Glutamatergic neuron (in vitro differentiated cells): ENCODE data around the gene FUT3. TPM values are rescaled to one million over a fixed set of nuclear protein-coding genes. Genes with fewer than 3 reads are reported as not detected.

Experiments used
- DNase-seq: peaks from one replicate; pipeline ENCODE4 v3.0.0; 2022
- H3K27ac Mint-ChIP-seq: one replicate; pipeline ENCODE4 v1.8.0; 2020; ENCODE audit warnings: mild to moderate bottlenecking, mixed read lengths, inconsistent platforms; ENCODE audit not compliant: unreplicated experiment
- H3K27me3 Mint-ChIP-seq: one replicate; pipeline ENCODE4 v1.8.0; 2020; ENCODE audit warnings: mild to moderate bottlenecking, moderate library complexity, mixed read lengths, inconsistent platforms; ENCODE audit not compliant: unreplicated experiment
- H3K36me3 Mint-ChIP-seq: one replicate; pipeline ENCODE4 v1.8.0; 2020; ENCODE audit warnings: mild to moderate bottlenecking, mixed read lengths, inconsistent platforms; ENCODE audit not compliant: unreplicated experiment
- H3K4me1 Mint-ChIP-seq: one replicate; pipeline ENCODE4 v1.8.0; 2020; ENCODE audit warnings: mild to moderate bottlenecking, low read depth, mixed read lengths, inconsistent platforms; ENCODE audit not compliant: unreplicated experiment
- H3K4me3 Mint-ChIP-seq: one replicate; pipeline ENCODE4 v1.8.0; 2020; ENCODE audit warnings: mild to moderate bottlenecking, mixed read lengths, inconsistent platforms; ENCODE audit not compliant: unreplicated experiment
- H3K9me3 Mint-ChIP-seq: one replicate; pipeline ENCODE4 v1.8.0; 2020; ENCODE audit warnings: mild to moderate bottlenecking, moderate library complexity, mixed read lengths, inconsistent platforms; ENCODE audit not compliant: unreplicated experiment
- total RNA-seq: library from RNA; stranded (reverse); fragmentation: NEBNext Ultra II Directional; extraction: Animal tissue kit (Norgen Biotek cat#: 25700); gene quantifications from one replicate; pipeline ENCODE4 v1.2.1, GENCODE V29; 2021; ENCODE audit not compliant: unreplicated experiment
- TF ChIP-seq, protein P1 (sequence below): fragments of 200-600 bp; sonication (generic); IDR thresholded peaks from one replicate; pipeline ENCODE4 v1.5.0; 2021; ENCODE audit not compliant: partially characterized antibody, unreplicated experiment

FUT3 gene
- total RNA-seq, 1 donor from 2014 or later, result not detected

DNA sequence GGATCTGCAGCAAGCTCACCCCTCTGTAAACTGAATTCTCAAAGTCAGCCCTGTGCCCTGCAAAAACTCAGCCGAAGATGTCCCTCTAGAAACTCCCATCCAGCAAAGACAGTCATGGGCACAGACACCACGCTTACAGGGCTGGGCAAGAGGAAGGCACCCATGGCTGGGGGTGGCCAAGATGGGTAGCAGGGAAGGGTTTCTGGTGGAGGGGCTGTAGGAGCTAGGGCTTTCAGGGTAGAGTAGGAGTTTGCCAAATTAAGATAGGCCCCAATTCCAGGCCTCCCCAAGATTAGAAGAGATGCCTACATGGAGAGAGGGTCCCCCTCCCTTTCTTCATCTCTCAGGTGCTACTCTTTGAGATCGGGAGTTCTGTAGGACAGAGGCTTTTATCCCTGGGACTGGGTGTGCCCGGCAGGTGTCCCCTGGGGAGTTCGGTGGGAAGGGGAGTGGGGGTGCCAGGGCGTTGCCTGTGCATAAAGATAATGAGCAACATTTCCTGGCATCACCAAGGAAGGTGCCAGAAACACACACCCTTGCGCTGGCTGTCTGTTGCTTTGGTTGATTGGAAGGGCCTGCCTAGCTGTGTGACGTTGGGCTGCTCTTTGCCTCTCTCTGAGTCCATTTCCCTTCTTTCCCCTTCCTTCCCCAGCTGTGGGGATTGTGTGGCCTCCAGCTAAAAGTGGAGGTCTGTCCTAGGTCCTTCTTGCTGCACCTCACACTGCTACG lies 37.0 kb downstream of the FUT3 start:
- H3K36me3 Mint-ChIP-seq, result no peaks in the 10 kb centered on the region
- H3K9me3 Mint-ChIP-seq, result peaks cover 3% of the 10 kb centered on the region
- H3K4me3 Mint-ChIP-seq, result no peak overlapping the region
- H3K27ac Mint-ChIP-seq, result no peak overlapping the region
- TF ChIP-seq, protein P1, sequence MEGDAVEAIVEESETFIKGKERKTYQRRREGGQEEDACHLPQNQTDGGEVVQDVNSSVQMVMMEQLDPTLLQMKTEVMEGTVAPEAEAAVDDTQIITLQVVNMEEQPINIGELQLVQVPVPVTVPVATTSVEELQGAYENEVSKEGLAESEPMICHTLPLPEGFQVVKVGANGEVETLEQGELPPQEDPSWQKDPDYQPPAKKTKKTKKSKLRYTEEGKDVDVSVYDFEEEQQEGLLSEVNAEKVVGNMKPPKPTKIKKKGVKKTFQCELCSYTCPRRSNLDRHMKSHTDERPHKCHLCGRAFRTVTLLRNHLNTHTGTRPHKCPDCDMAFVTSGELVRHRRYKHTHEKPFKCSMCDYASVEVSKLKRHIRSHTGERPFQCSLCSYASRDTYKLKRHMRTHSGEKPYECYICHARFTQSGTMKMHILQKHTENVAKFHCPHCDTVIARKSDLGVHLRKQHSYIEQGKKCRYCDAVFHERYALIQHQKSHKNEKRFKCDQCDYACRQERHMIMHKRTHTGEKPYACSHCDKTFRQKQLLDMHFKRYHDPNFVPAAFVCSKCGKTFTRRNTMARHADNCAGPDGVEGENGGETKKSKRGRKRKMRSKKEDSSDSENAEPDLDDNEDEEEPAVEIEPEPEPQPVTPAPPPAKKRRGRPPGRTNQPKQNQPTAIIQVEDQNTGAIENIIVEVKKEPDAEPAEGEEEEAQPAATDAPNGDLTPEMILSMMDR, result no peak
- H3K27me3 Mint-ChIP-seq, result peaks cover 3% of the 10 kb centered on the region
- no peak for DNase-seq
- H3K4me1 Mint-ChIP-seq, result peaks cover 3% of the 10 kb centered on the region

DNA sequence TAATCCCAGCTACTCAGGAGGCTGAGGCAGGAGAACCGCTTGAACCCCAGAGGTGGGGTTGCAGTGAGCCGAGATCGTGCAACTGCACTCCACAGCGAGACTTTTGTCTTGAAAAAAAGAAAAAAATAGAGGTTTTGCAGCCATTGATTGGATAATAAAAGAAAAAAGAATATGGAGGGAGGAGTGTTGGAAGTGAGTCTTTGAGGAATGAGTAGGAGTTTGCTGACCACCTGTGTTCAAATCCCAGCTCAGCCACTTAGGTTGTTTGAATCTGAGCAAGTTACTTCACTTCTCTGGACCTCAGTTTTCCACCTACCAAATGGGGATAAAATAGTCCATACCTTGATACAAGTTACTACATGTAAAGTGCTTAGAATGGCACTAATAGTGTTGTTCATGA lies 40.1 kb downstream of the FUT3 start:
- H3K27me3 Mint-ChIP-seq, result peaks cover 7% of the 10 kb centered on the region
- no peak overlapping the region for H3K4me3 Mint-ChIP-seq
- DNase-seq, result no peak
- H3K36me3 Mint-ChIP-seq, result no peaks in the 10 kb centered on the region
- H3K4me1 Mint-ChIP-seq, result peaks cover 3% of the 10 kb centered on the region
- peaks cover 3% of the 10 kb centered on the region for H3K9me3 Mint-ChIP-seq
- TF ChIP-seq, protein P1, result no peak
- no peak overlapping the region for H3K27ac Mint-ChIP-seq

DNA sequence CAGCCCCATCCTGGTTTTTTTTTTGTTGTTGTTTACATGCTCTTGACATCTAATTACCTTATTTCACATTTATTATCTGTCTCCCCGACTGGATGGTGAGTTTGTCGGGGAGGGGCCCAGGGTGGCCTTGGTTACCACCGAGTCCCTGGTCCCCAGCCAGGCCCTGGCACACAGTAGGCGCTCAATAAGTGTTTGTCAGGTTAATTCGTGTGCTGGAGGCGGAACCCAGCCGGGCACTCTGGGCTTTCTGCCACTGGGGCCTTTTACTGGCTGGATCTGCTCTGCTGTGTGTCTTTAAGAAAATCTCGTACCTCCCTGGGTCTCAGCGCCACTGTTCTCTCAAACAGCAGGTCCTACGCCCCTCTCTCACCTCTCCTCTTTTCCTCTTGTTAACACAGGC lies 41.8 kb downstream of the FUT3 start:
- no peak overlapping the region for H3K4me3 Mint-ChIP-seq
- H3K36me3 Mint-ChIP-seq, result no peaks in the 10 kb centered on the region
- H3K27me3 Mint-ChIP-seq, result peaks cover 9% of the 10 kb centered on the region
- TF ChIP-seq, protein P1, result no peak
- H3K4me1 Mint-ChIP-seq, result no peaks in the 10 kb centered on the region
- DNase-seq, result no peak
- H3K9me3 Mint-ChIP-seq, result peaks cover 3% of the 10 kb centered on the region
- no peak overlapping the region for H3K27ac Mint-ChIP-seq

DNA sequence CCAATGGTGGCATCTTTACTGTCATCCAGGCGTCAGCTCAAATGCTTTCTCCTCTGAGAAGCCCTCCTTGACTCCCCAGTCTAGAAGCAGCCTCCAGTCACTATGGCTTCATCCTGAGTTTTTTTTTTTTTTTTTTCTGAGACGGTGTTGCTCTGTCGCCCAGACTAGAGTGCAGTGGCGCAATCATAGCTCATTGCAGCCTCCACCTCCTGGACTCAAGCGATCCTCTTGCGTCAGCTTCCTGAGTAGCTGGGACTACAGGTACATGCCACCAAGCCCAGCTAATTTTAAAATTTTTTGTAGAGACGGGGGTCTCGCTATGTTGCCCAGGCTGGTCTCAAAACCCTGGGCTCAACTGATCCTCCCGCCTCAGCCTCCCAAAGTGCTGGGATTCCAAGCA lies 42.2 kb downstream of the FUT3 start:
- TF ChIP-seq, protein P1, result no peak
- Mint-ChIP-seq H3K4me1 (no peaks in the 10 kb centered on the region), H3K9me3 (peaks cover 3% of the 10 kb centered on the region), H3K4me3 (no peak overlapping the region), H3K27ac (no peak overlapping the region), H3K36me3 (no peaks in the 10 kb centered on the region), H3K27me3 (peaks cover 12% of the 10 kb centered on the region)
- no peak for DNase-seq

DNA sequence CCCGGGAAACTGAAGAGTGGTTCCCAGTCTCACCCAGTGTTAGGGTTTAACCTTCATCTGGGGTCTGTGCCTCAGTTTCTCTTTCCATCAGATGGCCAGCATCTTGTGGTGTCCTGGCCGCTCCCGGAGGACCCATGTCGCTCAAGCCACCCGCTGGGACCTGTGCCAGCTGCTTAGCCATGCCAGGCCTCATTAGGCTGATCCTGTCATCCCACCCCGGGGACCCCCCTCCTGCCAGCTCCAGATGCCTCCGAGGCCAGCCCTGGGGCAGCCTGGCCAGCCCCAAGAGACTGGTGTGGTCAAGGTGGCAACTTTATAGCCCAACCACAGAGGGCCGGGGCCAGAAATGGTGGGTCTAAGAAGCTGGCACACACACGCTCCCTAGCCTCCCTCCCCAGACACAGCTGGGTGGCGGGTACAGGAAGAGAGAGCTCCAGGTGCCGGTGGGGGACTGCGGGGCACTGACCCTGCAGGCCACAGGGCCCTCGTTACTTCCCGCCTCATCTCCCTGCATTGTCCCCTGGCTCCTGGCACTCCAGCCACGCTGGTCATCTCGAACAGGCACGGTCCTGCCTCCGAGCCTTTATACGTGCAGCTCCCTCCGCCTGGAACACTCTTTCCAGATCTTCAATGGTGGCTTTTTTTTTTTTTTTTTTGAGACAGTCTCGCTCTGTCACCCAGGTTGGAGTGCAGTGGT lies 43.0 kb downstream of the FUT3 start:
- no peaks in the 10 kb centered on the region for H3K36me3 Mint-ChIP-seq
- DNase-seq, result no peak
- H3K27me3 Mint-ChIP-seq, result peaks cover 15% of the 10 kb centered on the region
- TF ChIP-seq, protein P1, result no peak
- peaks cover 3% of the 10 kb centered on the region for H3K9me3 Mint-ChIP-seq
- H3K27ac Mint-ChIP-seq, result no peak overlapping the region
- H3K4me1 Mint-ChIP-seq, result peaks cover under 1% of the 10 kb centered on the region
- H3K4me3 Mint-ChIP-seq, result no peak overlapping the region
